Measurements from ENCODE around the gene NDC80.

The NDC80 gene

DNA sequence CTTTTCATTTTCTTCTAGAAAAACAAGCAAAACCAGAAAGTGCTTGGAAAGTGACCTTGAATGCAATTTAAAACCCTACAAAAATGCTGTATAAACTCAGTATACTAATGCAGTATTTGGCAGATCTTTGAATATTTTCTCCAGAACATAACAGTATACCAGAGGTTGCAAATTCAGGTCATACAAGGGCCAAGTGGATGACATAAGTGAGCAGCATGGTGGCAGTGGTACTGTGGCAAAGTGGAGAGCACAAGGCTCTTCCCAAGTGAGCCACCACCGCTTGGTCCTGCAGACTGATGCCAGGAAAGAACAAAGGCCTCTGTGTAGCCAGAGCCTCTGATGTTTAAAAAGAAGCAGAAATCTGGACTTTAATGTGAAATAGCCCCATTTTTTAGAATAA is 33.1 kb upstream of the NDC80 start:
- Histone ChIP-seq H3K36me3 (ENCODE audit: control insufficient read depth in 2 of 2, insufficient read depth in 1 of 2, low read length in 2 of 2) (no peaks in the 10 kb centered on the region; a peak in 1 of 3 replicates), H3K4me3 (ENCODE audit: low read depth, low read length) (no peak overlapping the region), H3K9me3 (ENCODE audit: control insufficient read depth, insufficient read depth, low read depth, low read length) (no peaks in the 10 kb centered on the region), H3K4me1 (ENCODE audit: control insufficient read depth, insufficient read depth, low read length) (peaks cover 24% of the 10 kb centered on the region), H3K27ac (ENCODE audit: extremely low read depth, low read depth, low read length) (no peak overlapping the region)
- POLR2A ChIA-PET, result no interaction called here
- TF ChIP-seq, protein P1, sequence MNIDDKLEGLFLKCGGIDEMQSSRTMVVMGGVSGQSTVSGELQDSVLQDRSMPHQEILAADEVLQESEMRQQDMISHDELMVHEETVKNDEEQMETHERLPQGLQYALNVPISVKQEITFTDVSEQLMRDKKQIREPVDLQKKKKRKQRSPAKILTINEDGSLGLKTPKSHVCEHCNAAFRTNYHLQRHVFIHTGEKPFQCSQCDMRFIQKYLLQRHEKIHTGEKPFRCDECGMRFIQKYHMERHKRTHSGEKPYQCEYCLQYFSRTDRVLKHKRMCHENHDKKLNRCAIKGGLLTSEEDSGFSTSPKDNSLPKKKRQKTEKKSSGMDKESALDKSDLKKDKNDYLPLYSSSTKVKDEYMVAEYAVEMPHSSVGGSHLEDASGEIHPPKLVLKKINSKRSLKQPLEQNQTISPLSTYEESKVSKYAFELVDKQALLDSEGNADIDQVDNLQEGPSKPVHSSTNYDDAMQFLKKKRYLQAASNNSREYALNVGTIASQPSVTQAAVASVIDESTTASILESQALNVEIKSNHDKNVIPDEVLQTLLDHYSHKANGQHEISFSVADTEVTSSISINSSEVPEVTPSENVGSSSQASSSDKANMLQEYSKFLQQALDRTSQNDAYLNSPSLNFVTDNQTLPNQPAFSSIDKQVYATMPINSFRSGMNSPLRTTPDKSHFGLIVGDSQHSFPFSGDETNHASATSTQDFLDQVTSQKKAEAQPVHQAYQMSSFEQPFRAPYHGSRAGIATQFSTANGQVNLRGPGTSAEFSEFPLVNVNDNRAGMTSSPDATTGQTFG (tag by site-specific recombination; IDR thresholded peaks at IDR 0.05; ENCODE audit: borderline replicate concordance), result no peak
- TF ChIP-seq, protein P2, sequence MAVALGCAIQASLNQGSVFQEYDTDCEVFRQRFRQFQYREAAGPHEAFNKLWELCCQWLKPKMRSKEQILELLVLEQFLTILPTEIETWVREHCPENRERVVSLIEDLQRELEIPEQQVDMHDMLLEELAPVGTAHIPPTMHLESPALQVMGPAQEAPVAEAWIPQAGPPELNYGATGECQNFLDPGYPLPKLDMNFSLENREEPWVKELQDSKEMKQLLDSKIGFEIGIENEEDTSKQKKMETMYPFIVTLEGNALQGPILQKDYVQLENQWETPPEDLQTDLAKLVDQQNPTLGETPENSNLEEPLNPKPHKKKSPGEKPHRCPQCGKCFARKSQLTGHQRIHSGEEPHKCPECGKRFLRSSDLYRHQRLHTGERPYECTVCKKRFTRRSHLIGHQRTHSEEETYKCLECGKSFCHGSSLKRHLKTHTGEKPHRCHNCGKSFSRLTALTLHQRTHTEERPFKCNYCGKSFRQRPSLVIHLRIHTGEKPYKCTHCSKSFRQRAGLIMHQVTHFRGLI (tag by site-specific recombination; IDR thresholded peaks at IDR 0.05), result no peak
- TF ChIP-seq ZNF610 (tag by site-specific recombination; IDR thresholded peaks at IDR 0.05; ENCODE audit: borderline replicate concordance) (no peak), ZNF19 (tag by site-specific recombination; IDR thresholded peaks at IDR 0.05; ENCODE audit: low read depth) (no peak), ZNF239 (tag by site-specific recombination; IDR thresholded peaks at IDR 0.05) (no peak), ZFP3 (tag by site-specific recombination; IDR thresholded peaks at IDR 0.05; ENCODE audit: low read depth) (no peak), ZBTB17 (tag by site-specific recombination; IDR thresholded peaks at IDR 0.05) (no peak), YY2 (tag by site-specific recombination; IDR thresholded peaks at IDR 0.05) (no peak), ZNF433 (tag by site-specific recombination; IDR thresholded peaks at IDR 0.05; ENCODE audit: low read depth) (no peak)
- TF ChIP-seq, protein P3, sequence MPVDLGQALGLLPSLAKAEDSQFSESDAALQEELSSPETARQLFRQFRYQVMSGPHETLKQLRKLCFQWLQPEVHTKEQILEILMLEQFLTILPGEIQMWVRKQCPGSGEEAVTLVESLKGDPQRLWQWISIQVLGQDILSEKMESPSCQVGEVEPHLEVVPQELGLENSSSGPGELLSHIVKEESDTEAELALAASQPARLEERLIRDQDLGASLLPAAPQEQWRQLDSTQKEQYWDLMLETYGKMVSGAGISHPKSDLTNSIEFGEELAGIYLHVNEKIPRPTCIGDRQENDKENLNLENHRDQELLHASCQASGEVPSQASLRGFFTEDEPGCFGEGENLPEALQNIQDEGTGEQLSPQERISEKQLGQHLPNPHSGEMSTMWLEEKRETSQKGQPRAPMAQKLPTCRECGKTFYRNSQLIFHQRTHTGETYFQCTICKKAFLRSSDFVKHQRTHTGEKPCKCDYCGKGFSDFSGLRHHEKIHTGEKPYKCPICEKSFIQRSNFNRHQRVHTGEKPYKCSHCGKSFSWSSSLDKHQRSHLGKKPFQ (tag by site-specific recombination; IDR thresholded peaks at IDR 0.05), result no peak
- TF ChIP-seq, protein P4, sequence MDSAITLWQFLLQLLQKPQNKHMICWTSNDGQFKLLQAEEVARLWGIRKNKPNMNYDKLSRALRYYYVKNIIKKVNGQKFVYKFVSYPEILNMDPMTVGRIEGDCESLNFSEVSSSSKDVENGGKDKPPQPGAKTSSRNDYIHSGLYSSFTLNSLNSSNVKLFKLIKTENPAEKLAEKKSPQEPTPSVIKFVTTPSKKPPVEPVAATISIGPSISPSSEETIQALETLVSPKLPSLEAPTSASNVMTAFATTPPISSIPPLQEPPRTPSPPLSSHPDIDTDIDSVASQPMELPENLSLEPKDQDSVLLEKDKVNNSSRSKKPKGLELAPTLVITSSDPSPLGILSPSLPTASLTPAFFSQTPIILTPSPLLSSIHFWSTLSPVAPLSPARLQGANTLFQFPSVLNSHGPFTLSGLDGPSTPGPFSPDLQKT (IDR thresholded peaks at IDR 0.05; ENCODE audit: borderline replicate concordance, low read depth, low read length), result no peak
- CTCF ChIA-PET, result interaction anchor here (0.7 to 3.6 kb wide), 2 partner anchors 9 to 434 kb away, joined by 3 to 19 read pairs; no protein-coding TSS in a partner anchor

DNA sequence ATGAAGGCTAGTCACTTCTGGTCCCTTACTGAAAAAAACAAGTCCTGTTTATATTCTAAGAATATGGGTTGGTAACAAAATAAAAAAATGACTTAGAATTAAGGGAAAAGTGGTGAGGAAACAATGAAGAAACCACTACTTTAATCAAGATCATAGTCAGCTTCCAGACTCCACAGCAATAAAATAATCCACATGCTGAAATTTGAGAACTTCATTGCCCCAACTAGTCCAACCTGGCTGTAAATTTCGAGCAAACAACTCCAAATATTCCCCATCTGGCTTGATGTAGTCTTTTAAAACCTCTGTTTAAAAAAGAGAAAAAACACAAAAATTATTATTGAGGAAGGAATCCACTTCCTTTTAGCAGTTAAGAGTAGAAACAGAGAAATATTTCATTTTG is 32.5 kb upstream of the NDC80 start:
- H3K4me1 ChIP-seq (ENCODE audit: control insufficient read depth, insufficient read depth, low read length), result peaks cover 24% of the 10 kb centered on the region
- H3K27ac ChIP-seq (ENCODE audit: extremely low read depth, low read depth, low read length), result no peak overlapping the region
- no peaks in the 10 kb centered on the region; a peak in 1 of 3 replicates for H3K36me3 ChIP-seq (ENCODE audit: control insufficient read depth in 2 of 2, insufficient read depth in 1 of 2, low read length in 2 of 2)
- H3K9me3 ChIP-seq (ENCODE audit: control insufficient read depth, insufficient read depth, low read depth, low read length), result no peaks in the 10 kb centered on the region
- ChIA-PET CTCF (interaction anchor here (0.7 kb wide), 1 partner anchor 434 kb away, joined by 3 read pairs; no protein-coding TSS in a partner anchor), POLR2A (no interaction called here)
- H3K4me3 ChIP-seq (ENCODE audit: low read depth, low read length), result no peak overlapping the region
- TF ChIP-seq, protein P5, sequence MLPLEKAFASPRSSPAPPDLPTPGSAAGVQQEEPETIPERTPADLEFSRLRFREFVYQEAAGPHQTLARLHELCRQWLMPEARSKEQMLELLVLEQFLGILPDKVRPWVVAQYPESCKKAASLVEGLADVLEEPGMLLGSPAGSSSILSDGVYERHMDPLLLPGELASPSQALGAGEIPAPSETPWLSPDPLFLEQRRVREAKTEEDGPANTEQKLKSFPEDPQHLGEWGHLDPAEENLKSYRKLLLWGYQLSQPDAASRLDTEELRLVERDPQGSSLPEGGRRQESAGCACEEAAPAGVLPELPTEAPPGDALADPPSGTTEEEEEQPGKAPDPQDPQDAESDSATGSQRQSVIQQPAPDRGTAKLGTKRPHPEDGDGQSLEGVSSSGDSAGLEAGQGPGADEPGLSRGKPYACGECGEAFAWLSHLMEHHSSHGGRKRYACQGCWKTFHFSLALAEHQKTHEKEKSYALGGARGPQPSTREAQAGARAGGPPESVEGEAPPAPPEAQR (tag by site-specific recombination; IDR thresholded peaks at IDR 0.05), result no peak
- no peak for TF ChIP-seq ZFP69B (tag by site-specific recombination; IDR thresholded peaks at IDR 0.05)
- 0 out of 2 replicates have a peak, but pooled peaks have one; percentile 57 for TF ChIP-seq OVOL3 (tag by site-specific recombination; IDR thresholded peaks at IDR 0.05)
- TF ChIP-seq, protein P6, sequence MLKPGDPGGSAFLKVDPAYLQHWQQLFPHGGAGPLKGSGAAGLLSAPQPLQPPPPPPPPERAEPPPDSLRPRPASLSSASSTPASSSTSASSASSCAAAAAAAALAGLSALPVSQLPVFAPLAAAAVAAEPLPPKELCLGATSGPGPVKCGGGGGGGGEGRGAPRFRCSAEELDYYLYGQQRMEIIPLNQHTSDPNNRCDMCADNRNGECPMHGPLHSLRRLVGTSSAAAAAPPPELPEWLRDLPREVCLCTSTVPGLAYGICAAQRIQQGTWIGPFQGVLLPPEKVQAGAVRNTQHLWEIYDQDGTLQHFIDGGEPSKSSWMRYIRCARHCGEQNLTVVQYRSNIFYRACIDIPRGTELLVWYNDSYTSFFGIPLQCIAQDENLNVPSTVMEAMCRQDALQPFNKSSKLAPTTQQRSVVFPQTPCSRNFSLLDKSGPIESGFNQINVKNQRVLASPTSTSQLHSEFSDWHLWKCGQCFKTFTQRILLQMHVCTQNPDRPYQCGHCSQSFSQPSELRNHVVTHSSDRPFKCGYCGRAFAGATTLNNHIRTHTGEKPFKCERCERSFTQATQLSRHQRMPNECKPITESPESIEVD (tag by site-specific recombination; IDR thresholded peaks at IDR 0.05), result peak; percentile 83
- TF ChIP-seq ZNF514 (tag by site-specific recombination; IDR thresholded peaks at IDR 0.05), result no peak
- no peak for TF ChIP-seq GLI4 (tag by site-specific recombination; IDR thresholded peaks at IDR 0.05)
- no peak for TF ChIP-seq GLIS1 (tag by site-specific recombination; IDR thresholded peaks at IDR 0.05)
- TF ChIP-seq ZNF169 (tag by site-specific recombination; IDR thresholded peaks at IDR 0.05), result no peak
- TF ChIP-seq, protein P7, sequence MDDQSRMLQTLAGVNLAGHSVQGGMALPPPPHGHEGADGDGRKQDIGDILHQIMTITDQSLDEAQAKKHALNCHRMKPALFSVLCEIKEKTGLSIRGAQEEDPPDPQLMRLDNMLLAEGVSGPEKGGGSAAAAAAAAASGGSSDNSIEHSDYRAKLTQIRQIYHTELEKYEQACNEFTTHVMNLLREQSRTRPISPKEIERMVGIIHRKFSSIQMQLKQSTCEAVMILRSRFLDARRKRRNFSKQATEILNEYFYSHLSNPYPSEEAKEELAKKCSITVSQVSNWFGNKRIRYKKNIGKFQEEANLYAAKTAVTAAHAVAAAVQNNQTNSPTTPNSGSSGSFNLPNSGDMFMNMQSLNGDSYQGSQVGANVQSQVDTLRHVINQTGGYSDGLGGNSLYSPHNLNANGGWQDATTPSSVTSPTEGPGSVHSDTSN (CRISPR knock-in tag; IDR thresholded peaks at IDR 0.05), result no peak
- no peak for TF ChIP-seq GFI1B (tag by site-specific recombination; IDR thresholded peaks at IDR 0.05)
- TF ChIP-seq, protein P4 (IDR thresholded peaks at IDR 0.05; ENCODE audit: borderline replicate concordance, low read depth, low read length), result no peak
- TF ChIP-seq ZNF302 (tag by site-specific recombination; IDR thresholded peaks at IDR 0.05; ENCODE audit: low read depth), result no peak
